GM18519 (cell line): ENCODE measurements around the gene IQGAP3.
"Not testable (repeated sequence)": the region's sequence is repeated elsewhere in the genome, so short reads cannot be mapped to it uniquely, and the experiment has no call there.

ENCODE experiments used
- ATAC-seq: cut with Tn5 transposase; IDR thresholded peaks from one replicate; pipeline ENCODE4 v1.9.1; 2021; ENCODE audit warnings: mild to moderate bottlenecking, moderate library complexity; ENCODE audit not compliant: unreplicated experiment, low FRiP score

The IQGAP3 gene

GRCh38 chr1:156571919-156572662, at the start of gene IQGAP3:
Gene IQGAP3, minus strand, starts transcription at chr1:156572565. Its CDS starts 36 bp downstream, at chr1:156572529.
- ATAC-seq, result no peak

- no peak for ATAC-seq
Measured at GRCh38 chr1:156619582-156619955, 47.2 kb upstream of the IQGAP3 start.

- no peak for ATAC-seq
Measured at GRCh38 chr1:156618853-156619581, 46.7 kb upstream of the IQGAP3 start, which contains the start of gene HAPLN2. Gene HAPLN2, plus strand, starts transcription at chr1:156619415. Its CDS starts 4,076 bp downstream, at chr1:156623491.

- no peak for ATAC-seq
Measured at GRCh38 chr1:156616463-156616862, 44.1 kb upstream of the IQGAP3 start.

- ATAC-seq, result no peak
Measured at GRCh38 chr1:156615946-156616345, 43.6 kb upstream of the IQGAP3 start.

GRCh38 chr1:156612666-156613065, 40.3 kb upstream of the IQGAP3 start:
- ATAC-seq, result no peak

GRCh38 chr1:156610072-156610471, 37.7 kb upstream of the IQGAP3 start:
- ATAC-seq, result not testable (repeated sequence)

GRCh38 chr1:156608981-156609380, 36.6 kb upstream of the IQGAP3 start:
- no peak for ATAC-seq

GRCh38 chr1:156608036-156608674, 35.8 kb upstream of the IQGAP3 start:
- ATAC-seq, result peak; percentile 68

GRCh38 chr1:156607344-156607743, 35.0 kb upstream of the IQGAP3 start:
- not testable (repeated sequence) for ATAC-seq

- no peak for ATAC-seq
Measured at GRCh38 chr1:156602557-156602993, 30.2 kb upstream of the IQGAP3 start.

- ATAC-seq, result no peak
Measured at GRCh38 chr1:156601892-156602291, 29.5 kb upstream of the IQGAP3 start.

- ATAC-seq, result no peak
Measured at GRCh38 chr1:156601122-156601830, 28.9 kb upstream of the IQGAP3 start, which contains the start of gene GPATCH4. Gene GPATCH4, minus strand, starts transcription at chr1:156601479.

- ATAC-seq, result no peak
Measured at GRCh38 chr1:156600733-156601121, 28.4 kb upstream of the IQGAP3 start.

GRCh38 chr1:156599811-156600210, 27.4 kb upstream of the IQGAP3 start:
- ATAC-seq, result no peak

GRCh38 chr1:156598731-156599432, 26.5 kb upstream of the IQGAP3 start:
- no peak for ATAC-seq

GRCh38 chr1:156598125-156598524, 25.8 kb upstream of the IQGAP3 start:
- ATAC-seq, result no peak

GRCh38 chr1:156596426-156596825, 24.1 kb upstream of the IQGAP3 start:
- ATAC-seq, result no peak

- no peak for ATAC-seq
Measured at GRCh38 chr1:156595016-156595415, 22.7 kb upstream of the IQGAP3 start.

GRCh38 chr1:156594190-156594589, 21.8 kb upstream of the IQGAP3 start:
- ATAC-seq, result no peak
